Hematopoietic multipotent progenitor cell treated with erythropoietin and hydrocortisone succinate and interleukin-3 and kit ligand, for 8 days (in vitro differentiated cells): ENCODE data around the gene TAF4.
"Not testable (repeated sequence)": the region's sequence is repeated elsewhere in the genome, so short reads cannot be mapped to it uniquely, and the experiment has no call there.

Experiments
- DNase-seq: peaks from one replicate; pipeline ENCODE4 v3.0.0-alpha.2; 2015

Gene TAF4

GRCh38 chr20:62079166-62079565 is 13.5 kb upstream of the TAF4 start:
- DNase-seq, result no peak

GRCh38 chr20:62073323-62073722 is 7.6 kb upstream of the TAF4 start:
- no peak for DNase-seq

- DNase-seq, result not testable (repeated sequence)
Observed at GRCh38 chr20:62071669-62072430, 6.2 kb upstream of the TAF4 start.

- no peak for DNase-seq
Observed at GRCh38 chr20:62069741-62070216, 4.1 kb upstream of the TAF4 start.

GRCh38 chr20:62068997-62069396 is 3.3 kb upstream of the TAF4 start:
- no peak for DNase-seq

GRCh38 chr20:62067547-62068260 is 2.0 kb upstream of the TAF4 start:
- DNase-seq, result no peak

GRCh38 chr20:62066983-62067433 is 1.3 kb upstream of the TAF4 start:
- peak; percentile 60 for DNase-seq

GRCh38 chr20:62066339-62066982 is 780 bp upstream of the TAF4 start:
- DNase-seq, result peak; percentile 52

GRCh38 chr20:62064770-62065673 is 659 bp downstream of the TAF4 start:
- DNase-seq, result no peak

- DNase-seq, result no peak
Observed at GRCh38 chr20:62063981-62064769, 1.5 kb downstream of the TAF4 start.

GRCh38 chr20:62063315-62063980 is 2.2 kb downstream of the TAF4 start:
- no peak for DNase-seq

- no peak for DNase-seq
Observed at GRCh38 chr20:62062661-62063314, 2.9 kb downstream of the TAF4 start.

- no peak for DNase-seq
Observed at GRCh38 chr20:62061851-62062423, 3.7 kb downstream of the TAF4 start.

GRCh38 chr20:62060631-62061541 is 4.8 kb downstream of the TAF4 start:
- no peak for DNase-seq

GRCh38 chr20:62059920-62060630 is 5.6 kb downstream of the TAF4 start:
- DNase-seq, result no peak

GRCh38 chr20:62059401-62059800 is 6.3 kb downstream of the TAF4 start:
- DNase-seq, result no peak

GRCh38 chr20:62058941-62059340 is 6.7 kb downstream of the TAF4 start:
- DNase-seq, result no peak

GRCh38 chr20:62056975-62057374 is 8.7 kb downstream of the TAF4 start:
- no peak for DNase-seq
